Right lobe of liver (tissue), 6 donors: ENCODE results near the gene MSH2. TPM values are rescaled to one million over a fixed set of nuclear protein-coding genes. Genes with fewer than 3 reads are reported as not detected.
A peak's percentile ranks its signal among the peaks of the same experiment; 100 is the strongest.

ENCODE experiments used
- ATAC-seq, 4 donors: fragments of 200-7000 bp; cut with Tn5 transposase; one replicate each; pipeline ENCODE4 v1.9.1; 2020; ENCODE audit warnings: mild to moderate bottlenecking in 4 of 4, moderate library complexity in 4 of 4
- DNase-seq, 3 donors: peaks; one replicate each; pipeline ENCODE4 v3.0.0-alpha.2; 2020
- H3K27ac ChIP-seq, 3 donors: fragments of 200-600 bp; one replicate each; pipeline ENCODE4 v1.8.0; 2022
- H3K27me3 ChIP-seq, 2 donors: fragments of 200-600 bp; one replicate each; pipeline ENCODE4 v1.8.0; 2022
- H3K36me3 ChIP-seq, 4 donors: fragments of 200-600 bp; sonication (generic) in 1 of 4; one replicate each; pipeline versions ENCODE4 v1.5.1 to v1.8.0; 2017 to 2022; ENCODE audit warnings: control low read depth in 1 of 4
- H3K4me1 ChIP-seq, 4 donors: fragments of 200-600 bp; sonication (generic) in 1 of 4; one replicate each; pipeline versions ENCODE4 v1.5.1 to v1.8.0; 2017 to 2022; ENCODE audit warnings: control low read depth in 1 of 4
- H3K4me3 ChIP-seq, 3 donors: fragments of 200-600 bp; one replicate each; pipeline ENCODE4 v1.8.0; 2022
- H3K9me3 ChIP-seq, 4 donors: fragments of 200-600 bp; sonication (generic) in 1 of 4; one replicate each; pipeline versions ENCODE4 v1.5.1 to v1.8.0; 2017 to 2022; ENCODE audit warnings: control low read depth in 1 of 4
- POLR2A ChIP-seq: fragments of 450-650 bp; IDR thresholded peaks from one replicate; pipeline ENCODE4 v1.6.1; 2017; ENCODE audit warnings: antibody characterized with exemption, mild to moderate bottlenecking
- WGBS: methylation state at CpG from one replicate; pipeline ENCODE4 v1.1.6; 2018; ENCODE audit warnings: low coverage, low lambda C conversion rate; ENCODE audit not compliant: insufficient coverage; ENCODE audit errors: missing lambda C conversion rate; 5-methylcytosine and 5-hydroxymethylcytosine counted together
- intact Hi-C, 2 donors: fragments of 100-400 bp; cut with DNase I; formaldehyde crosslinking; loops; one replicate each; pipeline versions ENCODE4 v1.11.2 to v1.14.1; 2022
- total RNA-seq, 6 experiments: library from RNA; depleted of rRNA in 2 of 6; stranded (reverse); fragments of >200 nt in 2 of 6; fragmentation: NEBNext Ultra II Directional in 3 of 6; extraction: Animal tissue kit (Norgen Biotek cat#: 25700) in 3 of 6; gene quantifications; one replicate each; pipeline versions ENCODE4 v1.1.0 to v1.2.4, GENCODE V29; 2016 to 2023
- TF ChIP-seq, protein P1 (sequence below), 4 donors: fragments of 200-600 bp in 3 of 4; fragments of 450-650 bp in 1 of 4; IDR thresholded peaks; one replicate each; pipeline versions ENCODE4 v1.5.1 to v1.8.0; 2016 to 2022; ENCODE audit warnings: antibody characterized with exemption in 4 of 4, mild to moderate bottlenecking in 2 of 4
- donor health status: DM: no; HTN: yes; CAD: no.
- donor health status: DM: no; HTN: no; CAD: no.
- donor health status: DM: no; HTN: no; CAD: no.
- donor health status: DM: no; HTN: yes; CAD: no.
- donor health status: DM: no; HTN: yes; CAD: no.

Gene MSH2
- total RNA-seq, 6 experiments from 2014 or later, result 3.2 to 7.0 (median 5.2) TPM

DNA sequence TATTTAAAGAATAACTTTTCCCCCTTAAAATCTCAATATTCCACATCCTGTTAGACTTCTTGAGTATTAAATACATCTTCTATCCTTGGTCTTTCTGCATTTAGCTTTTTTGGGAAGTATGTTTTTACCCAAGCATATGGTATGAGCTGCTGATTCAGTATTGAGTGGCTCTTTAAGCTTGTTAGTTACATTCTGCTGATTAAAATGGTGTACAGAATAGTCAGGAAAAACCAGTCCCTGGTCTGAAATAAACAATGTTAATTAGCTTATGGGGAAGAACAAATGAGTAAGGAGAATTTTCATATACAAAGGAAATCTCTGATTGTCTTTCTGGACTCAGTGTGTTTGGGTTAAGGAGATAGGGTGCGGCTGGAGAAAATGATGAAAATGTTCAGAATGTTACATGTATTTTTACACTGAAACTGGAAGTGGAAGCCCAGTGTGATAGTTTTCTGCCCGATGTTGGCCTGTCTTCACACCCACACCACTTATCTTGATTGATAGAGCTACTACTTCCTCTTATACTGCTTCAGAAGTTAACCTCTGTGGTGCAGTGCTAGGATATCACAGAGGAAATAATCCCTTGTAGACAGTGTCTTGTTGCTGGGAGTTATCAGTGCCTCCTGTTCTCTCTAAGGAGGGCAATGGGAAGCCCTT, 84.0 kb downstream of the MSH2 start:
- no peak overlapping the region for H3K27ac ChIP-seq
- no peaks in the 10 kb centered on the region for H3K9me3 ChIP-seq
- H3K4me1 ChIP-seq, result no peaks in the 10 kb centered on the region
- no peaks in the 10 kb centered on the region for H3K27me3 ChIP-seq
- intact Hi-C loops, result no loop called here
- no peak overlapping the region for H3K4me3 ChIP-seq
- DNase-seq (no peak), ATAC-seq (peak; percentile 13 to 44 (median 36))
- no peak for TF ChIP-seq POLR2A
- TF ChIP-seq, protein P1, sequence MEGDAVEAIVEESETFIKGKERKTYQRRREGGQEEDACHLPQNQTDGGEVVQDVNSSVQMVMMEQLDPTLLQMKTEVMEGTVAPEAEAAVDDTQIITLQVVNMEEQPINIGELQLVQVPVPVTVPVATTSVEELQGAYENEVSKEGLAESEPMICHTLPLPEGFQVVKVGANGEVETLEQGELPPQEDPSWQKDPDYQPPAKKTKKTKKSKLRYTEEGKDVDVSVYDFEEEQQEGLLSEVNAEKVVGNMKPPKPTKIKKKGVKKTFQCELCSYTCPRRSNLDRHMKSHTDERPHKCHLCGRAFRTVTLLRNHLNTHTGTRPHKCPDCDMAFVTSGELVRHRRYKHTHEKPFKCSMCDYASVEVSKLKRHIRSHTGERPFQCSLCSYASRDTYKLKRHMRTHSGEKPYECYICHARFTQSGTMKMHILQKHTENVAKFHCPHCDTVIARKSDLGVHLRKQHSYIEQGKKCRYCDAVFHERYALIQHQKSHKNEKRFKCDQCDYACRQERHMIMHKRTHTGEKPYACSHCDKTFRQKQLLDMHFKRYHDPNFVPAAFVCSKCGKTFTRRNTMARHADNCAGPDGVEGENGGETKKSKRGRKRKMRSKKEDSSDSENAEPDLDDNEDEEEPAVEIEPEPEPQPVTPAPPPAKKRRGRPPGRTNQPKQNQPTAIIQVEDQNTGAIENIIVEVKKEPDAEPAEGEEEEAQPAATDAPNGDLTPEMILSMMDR (IDR thresholded peaks at IDR 0.05), result no peak
- 46% methylated on average over 2 of the region's 2 CpGs for WGBS
- H3K36me3 ChIP-seq, result no peaks in the 10 kb centered on the region

DNA sequence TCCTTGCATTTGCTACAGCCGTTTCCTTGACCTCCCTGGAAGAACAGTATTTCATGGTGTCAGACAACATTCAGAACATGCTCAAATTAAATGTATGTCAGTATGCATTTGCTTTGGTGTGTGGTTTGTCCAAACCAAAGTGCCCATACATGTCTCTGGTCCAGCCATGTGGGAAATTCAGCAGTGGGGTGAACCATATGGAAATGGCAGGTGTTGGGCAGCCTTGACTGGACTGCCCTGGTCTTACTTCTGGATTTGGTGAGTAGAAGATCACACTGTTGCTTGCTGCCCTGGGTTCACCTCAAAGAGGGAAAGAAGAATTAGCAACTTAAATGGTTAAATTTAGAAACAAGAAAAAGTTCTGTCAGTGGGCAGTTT, 84.5 kb downstream of the MSH2 start:
- Histone ChIP-seq H3K36me3 (no peaks in the 10 kb centered on the region), H3K4me3 (no peak overlapping the region), H3K27ac (no peak overlapping the region), H3K9me3 (no peaks in the 10 kb centered on the region), H3K27me3 (no peaks in the 10 kb centered on the region), H3K4me1 (no peaks in the 10 kb centered on the region)
- DNase-seq, result no peak
- intact Hi-C loops, result no loop called here
- ATAC-seq, result no peak
- WGBS, result no CpG with 5 or more reads among the region's 1 CpG
- TF ChIP-seq, protein P1 (IDR thresholded peaks at IDR 0.05), result no peak
- TF ChIP-seq POLR2A, result no peak

DNA sequence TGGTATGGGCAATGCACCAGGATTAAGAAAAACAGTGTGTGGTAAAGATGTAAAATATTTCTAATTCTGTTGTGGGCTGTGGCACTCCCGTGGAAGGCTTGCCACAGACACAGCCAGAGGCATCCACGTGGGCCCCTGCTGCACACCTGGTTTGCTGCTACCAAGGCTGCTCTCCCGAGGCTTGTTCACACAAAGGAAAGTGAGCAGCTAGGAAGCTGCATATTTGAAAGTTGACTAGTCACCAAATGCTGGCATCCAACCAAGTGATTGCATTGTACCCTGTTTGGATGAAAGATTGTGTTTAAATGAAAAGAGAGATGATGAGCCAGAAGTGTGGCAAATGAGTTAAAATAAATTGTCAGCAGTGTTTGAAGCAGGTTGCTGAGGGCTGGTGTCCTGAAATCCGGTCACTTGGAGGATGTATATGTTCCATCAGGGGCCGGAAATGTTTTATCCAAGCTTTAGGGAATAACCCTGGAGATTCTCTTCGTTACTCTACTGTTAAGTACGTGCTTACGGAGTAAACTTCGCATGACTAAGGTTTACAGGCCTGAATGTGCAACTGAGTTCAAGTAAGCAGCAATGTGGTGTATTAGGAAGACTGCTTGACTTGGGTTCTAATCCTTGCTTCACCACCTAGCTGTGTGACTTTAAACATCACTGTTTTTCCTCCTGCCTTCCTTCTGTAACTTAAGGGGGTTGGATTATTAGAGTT, 86.1 kb downstream of the MSH2 start:
- 73% methylated on average over 9 of the region's 9 CpGs for WGBS
- peak; percentile 25 to 67 (median 28) for ATAC-seq
- no peak overlapping the region for H3K4me3 ChIP-seq
- DNase-seq, result no peak
- H3K36me3 ChIP-seq, result no peaks in the 10 kb centered on the region
- no peaks in the 10 kb centered on the region for H3K27me3 ChIP-seq
- intact Hi-C loops, result no loop called here
- H3K4me1 ChIP-seq, result no peaks in the 10 kb centered on the region
- H3K9me3 ChIP-seq, result no peaks in the 10 kb centered on the region
- no peak for TF ChIP-seq POLR2A
- TF ChIP-seq, protein P1 (IDR thresholded peaks at IDR 0.05), result no peak
- H3K27ac ChIP-seq, result no peak overlapping the region

DNA sequence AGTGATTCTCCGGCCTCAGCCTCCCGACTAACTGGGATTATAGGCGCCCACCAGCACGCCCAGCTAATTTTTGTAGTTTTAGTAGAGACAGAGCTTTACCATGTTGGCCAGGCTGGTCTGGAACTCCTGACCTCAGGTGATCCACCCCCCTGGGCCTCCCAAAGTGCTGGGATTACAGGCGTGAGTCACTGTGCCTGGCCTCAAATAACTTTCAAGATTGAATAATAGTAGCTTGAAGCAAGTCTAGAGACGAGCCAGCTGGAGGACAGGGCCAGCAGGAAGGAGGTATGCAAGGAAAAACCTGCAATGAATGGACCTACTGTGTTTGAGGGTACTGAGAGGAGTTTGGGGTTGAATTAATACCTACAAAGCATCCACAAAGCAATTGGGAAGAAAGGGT, 87.5 kb downstream of the MSH2 start:
- Histone ChIP-seq H3K9me3 (no peaks in the 10 kb centered on the region), H3K4me3 (no peak overlapping the region), H3K4me1 (no peaks in the 10 kb centered on the region), H3K27ac (no peak overlapping the region), H3K36me3 (no peaks in the 10 kb centered on the region), H3K27me3 (no peaks in the 10 kb centered on the region)
- ATAC-seq (no peak), DNase-seq (no peak)
- 96% methylated on average over 6 of the region's 6 CpGs for WGBS
- TF ChIP-seq, protein P1 (IDR thresholded peaks at IDR 0.05), result no peak
- TF ChIP-seq POLR2A, result no peak
- intact Hi-C loops, result no loop called here
